ENCODE results near the gene RASGRP2.

Gene RASGRP2

DNA sequence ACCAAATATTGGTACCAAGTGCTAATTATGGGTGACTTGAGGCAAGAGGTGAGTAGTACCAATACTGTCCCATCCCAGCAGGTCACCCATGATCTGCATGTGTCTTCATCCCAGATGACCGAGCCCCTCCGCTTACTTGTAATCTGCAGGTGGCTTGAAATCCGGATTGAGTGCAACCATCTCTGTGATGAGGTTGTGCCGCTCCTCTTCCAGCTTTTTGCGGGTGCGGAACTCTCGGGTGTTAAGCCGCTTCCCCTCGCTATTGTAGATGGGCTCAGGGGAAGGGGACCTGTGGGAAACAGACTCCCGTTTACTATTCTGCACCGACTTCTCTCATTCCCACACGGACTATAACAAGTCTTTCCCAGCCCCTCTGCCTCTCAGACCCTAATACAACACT lies 26.2 kb upstream of the RASGRP2 start:
- no peak for DNase-seq (ENCODE audit: low spot score)

GRCh38 chr11:64769283-64769682 lies 25.3 kb upstream of the RASGRP2 start:
- no peak for DNase-seq (ENCODE audit: low spot score)

DNA sequence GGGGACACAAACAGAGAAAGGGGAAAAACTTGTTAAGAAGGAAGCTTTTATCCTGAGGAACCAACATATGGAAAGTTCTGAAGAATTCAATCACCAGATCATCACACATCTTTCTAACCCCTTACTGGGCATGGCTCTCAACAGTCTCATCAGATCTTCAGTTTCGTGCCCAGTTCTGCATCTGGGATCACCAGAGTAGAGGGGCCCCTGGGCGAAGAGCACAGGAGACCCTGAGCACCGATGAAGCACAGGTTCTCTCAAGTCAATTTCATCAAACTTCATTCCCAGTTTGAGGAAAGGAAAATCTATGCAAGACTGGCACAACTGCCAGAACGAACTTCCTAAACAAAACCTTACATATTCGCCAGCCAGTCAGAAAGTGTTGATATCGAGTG lies 24.4 kb upstream of the RASGRP2 start:
- DNase-seq (ENCODE audit: low spot score), result no peak

DNA sequence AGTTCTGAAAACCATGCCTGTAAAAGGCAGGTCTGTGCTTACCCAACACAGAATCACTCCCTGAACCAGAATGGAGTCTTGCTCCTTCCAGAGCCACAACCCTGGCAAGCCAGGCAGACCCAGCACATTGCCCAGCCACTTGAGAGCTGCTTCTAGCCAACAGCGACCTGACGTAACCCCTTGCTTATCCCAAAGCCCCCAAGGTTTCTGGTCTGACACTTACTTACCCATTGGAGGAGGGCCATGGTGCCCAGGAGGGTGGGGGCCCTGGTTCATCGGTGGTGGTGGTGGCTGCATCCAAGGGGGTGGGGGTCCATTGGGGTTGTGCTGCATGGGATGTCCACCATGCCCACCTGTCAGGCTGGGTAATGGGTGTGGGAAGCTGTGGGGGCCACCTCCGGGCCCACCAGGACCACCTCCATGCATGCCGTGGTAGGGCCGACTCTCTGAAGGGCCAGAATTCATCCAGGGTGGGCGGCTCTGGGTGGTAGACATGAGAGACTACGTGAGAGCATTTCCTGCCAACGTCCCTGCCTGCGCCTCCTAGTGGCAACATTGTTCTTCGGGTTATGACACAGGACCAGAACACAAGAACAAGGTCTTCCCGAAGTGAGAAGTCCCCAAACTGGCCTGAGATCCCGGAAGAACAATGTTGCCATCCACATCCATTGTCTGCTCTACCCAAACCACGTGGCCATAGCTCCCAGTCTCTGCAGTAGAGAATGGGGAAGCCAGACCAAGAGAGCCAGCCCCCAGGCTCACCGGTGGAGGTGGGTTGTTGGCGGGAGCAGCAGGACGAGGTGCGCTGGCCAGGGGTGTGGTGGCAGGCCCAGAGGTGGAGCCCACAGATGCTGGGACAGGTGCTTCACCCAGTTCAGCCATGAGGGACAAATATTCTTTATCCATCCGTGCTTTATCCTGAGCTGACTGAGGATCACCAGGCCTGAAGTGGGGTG lies 23.7 kb upstream of the RASGRP2 start:
- peak; percentile 69 for DNase-seq (ENCODE audit: low spot score)

DNA sequence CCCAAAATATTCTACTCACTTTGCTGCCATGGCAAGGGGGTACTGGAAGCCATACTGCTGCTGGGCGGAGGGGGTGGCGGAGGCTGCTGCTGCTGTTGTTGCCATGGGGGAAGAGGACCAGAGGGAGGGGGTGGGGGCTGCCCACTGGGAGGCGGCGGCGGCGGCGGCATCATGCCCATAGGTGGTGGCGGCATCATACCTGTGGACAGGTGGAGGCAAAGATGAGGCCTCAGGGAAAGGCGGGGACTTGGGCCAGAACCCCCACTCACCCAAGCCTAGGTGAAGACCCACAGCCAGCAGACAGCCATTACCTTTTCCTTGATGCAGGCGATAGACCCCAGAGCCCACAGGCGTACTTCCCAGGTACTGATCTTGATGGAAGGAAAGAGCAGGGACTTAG lies 22.9 kb upstream of the RASGRP2 start:
- DNase-seq (ENCODE audit: low spot score), result no peak

GRCh38 chr11:64765851-64766665 lies 22.1 kb upstream of the RASGRP2 start:
- peak; percentile 60 for DNase-seq (ENCODE audit: low spot score)

DNA sequence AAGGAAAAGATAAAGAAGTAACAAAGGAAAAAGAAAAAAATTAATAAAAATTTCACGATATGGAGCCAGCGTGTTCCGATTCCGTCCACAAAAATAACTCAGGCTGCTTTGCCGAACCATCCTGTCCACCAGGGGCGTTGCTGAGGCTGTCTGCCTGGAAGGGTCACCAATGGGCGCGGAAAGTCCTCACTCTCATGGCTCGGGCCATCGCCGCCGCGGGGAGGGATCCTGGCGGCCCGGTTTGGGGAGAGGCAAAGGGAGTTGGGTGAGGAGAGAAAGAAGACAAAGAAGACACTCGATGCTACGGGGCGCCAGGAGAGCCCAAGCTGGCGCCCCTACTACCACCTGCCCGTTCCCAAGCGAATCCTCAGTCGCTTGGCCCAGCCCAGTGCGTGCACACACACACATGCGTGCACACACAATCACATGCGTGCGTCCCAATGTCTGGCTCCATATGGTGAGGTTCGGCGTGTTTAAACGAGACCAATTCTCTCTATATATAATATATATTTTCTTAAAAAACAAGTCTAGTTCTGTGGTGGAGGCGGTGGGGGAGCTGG lies 21.4 kb upstream of the RASGRP2 start:
- DNase-seq (ENCODE audit: low spot score), result no peak

DNA sequence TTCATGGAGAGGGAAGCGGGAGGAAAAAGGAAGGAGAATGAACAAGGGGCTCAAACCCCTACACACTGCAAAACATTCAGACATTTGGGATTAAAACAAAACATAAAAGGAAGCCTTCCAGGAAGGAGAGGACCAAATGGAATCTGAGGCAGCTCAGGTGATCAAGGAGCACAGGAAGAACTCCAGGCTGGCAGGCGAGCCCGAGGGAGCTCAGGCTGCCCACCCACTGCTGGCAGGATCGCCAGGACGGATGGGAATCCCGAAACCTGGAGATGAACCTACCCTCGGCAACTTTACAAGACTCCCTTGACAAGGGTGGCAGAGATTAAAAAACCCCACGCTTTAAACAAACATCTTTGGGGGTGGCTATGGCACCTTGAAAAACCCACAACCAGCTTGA lies 20.8 kb upstream of the RASGRP2 start:
- no peak for DNase-seq (ENCODE audit: low spot score)

DNA sequence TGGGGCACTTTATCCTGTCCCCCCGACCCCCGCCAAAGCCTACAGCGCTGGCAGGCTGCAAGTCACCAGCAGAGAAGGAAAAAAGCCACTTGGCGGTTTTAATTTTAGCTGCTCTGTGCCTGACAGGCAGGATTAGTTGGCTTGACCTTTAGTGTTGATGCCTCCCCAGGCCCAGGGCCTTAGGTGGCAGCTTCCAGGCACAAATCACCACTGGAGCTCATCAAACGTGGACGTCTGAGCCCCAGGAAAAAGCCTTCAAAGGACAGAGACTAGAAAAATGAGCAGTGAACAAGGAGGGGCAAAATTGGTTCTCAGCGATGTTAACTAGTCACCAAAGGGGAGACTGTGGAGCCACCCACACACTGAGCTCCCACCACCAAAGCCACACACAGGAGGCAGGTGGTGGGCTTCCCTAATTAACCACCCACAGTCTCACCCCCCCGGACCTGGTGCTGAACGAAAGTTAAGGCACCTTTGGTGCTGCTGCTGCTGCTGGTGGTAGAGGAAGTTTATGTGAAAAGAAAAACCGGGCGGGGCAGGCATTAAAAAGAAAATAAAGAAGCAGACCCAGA lies 20.2 kb upstream of the RASGRP2 start:
- no peak for DNase-seq (ENCODE audit: low spot score)

GRCh38 chr11:64763526-64764039 lies 19.6 kb upstream of the RASGRP2 start:
- DNase-seq (ENCODE audit: low spot score), result no peak

- no peak for DNase-seq (ENCODE audit: low spot score)
These were observed 19.0 kb upstream of the RASGRP2 start for GRCh38 chr11:64762674-64763525.

DNA sequence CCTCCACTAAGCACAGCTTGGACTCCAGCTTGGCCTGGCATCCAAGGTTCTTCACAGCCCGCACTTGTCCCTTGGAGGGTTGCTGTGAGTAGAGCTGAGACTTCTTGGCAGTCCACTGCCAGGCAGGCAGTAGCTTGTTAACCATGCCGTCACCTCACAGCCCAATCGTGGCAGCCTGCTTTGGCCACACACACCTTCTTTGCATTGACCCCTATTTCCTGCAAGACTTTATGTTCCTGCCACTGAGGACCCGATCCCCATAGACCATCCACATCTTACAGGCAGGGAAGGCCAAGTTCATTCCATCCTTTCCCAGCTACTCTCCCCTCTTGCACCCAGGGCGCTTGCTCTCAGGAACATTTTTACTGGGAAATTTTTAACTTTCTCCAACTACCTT lies 18.3 kb upstream of the RASGRP2 start:
- DNase-seq (ENCODE audit: low spot score), result peak; percentile 66

DNA sequence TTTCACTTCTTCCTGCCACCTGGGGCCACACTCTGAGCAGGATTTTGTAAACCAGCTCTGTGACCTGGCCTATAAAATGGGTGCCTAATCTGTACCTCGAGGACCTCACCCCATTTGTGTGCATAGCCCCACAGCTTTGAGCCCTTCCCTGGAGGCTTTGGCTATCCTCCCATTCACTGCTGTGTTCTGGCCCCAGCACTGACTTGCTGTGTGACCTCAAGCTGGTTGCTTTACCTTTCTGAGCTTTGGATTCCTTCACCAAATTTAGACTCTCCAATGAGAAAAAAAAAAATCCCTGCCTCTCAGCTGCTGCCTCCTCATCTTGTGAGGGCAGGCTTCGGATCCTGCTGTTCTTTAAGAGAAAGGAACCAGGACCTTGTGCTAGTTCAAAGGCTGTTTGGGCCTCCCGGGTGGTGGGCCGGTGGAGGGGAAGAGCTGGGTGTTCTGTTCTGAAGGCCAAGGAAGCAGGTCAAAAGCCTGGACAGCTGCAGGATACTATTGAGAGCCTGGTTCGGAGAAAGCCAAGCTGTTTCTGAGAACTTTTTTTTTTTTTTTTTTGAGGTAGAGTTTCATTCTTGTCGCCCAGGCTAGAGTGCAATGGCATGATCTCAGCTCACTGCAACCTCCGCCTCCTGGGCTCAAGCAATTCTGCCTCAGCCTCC lies 16.9 kb upstream of the RASGRP2 start:
- DNase-seq (ENCODE audit: low spot score), result no peak

DNA sequence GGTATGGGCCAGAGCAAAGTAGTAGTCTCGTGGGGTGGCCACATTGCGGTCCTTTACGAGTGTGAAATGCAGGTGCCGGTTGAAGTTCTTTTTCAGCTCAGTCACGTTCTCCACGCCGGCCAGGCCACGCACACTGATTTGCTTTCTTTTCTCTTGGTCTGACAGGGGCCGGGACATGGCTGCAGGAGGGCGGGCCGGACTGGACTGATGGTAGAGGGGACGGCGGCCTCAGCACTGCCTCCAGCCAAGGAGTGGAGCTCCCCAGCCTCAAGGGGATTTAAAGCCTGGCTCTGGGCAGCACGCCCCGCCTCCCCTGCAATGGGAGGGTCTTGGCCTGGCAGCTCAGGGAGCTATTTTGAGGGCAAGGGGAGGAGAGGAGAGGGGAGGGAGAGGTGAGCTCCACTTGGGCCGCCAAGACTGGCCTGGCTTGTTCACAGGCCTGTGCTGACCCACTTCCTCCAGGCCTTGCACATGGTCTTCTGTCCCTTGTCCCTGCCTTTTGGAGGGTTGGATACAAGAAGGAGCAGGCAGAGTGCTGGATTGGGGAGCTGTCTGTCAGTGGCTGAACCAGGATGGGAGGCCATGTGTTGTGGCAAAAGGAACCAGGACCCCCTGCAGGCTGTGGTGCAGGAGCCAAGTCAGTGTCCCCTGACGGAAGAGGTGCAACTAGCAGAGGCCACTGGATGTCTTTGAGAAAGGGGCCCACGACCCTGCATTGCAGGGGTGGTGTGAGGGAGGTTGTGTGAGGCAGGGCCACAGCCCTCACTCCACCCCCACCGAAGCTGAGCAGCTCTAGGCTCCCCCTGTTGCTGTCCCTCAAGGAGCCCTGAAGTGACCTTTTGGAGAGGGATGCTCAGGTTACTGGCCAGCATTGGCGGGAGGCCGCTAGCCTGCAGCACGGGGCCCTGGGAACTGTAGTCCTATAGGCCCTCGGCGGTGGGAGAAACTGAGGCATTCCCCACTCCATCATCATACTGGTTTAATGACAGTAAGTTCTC lies 16.1 kb upstream of the RASGRP2 start, which contains the start of gene PYGM:
Gene PYGM, minus strand, starts transcription at position 253 of the 998 bp plus-strand sequence. Its CDS starts 76 bp downstream, at position 177.
- peak; percentile 87 for DNase-seq (ENCODE audit: low spot score)

GRCh38 chr11:64759131-64759721 lies 15.3 kb upstream of the RASGRP2 start:
- DNase-seq (ENCODE audit: low spot score), result peak; percentile 67

DNA sequence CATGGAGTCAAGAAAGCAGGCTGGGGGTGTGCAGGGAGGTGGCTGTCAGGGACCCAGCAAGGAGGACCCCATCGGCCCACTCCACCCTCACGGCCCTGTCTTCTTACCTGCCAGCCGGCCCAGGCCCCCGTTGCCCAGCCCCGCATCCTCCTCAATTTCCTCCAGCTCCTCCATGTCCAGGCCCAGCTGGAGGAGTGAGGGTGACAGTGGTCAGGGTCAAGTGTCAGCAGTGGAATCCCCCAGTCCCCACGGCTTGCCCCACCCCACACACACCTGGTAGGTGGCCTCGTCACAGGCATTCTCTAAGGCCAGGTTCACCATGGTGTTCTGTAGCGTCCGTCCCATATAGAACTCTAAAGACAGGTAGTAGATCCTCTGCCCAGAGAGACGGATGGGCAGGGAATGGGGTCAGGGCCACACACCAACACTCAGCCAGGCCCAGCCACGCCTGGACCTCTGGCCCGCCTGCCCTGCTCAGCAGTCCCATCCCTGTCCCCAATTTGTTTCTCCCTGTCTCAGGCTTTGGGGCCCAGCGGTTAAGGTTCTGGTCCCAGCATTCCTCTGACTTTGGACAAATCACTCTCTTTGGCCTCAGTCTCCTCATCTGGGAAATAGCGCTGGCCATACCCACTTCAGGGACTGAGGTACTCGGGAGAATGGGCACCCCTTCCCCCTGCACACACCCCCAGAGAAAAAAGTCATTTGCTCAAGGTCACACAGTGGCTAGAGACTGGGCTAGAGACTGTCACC lies 14.6 kb upstream of the RASGRP2 start:
- no peak for DNase-seq (ENCODE audit: low spot score)

- DNase-seq (ENCODE audit: low spot score), result peak; percentile 60
These were observed 13.8 kb upstream of the RASGRP2 start for GRCh38 chr11:64757549-64758329.
